Spinal cord (tissue), 10 donors: Measurements from ENCODE around the gene NMRK2. TPM values are rescaled to one million over a fixed set of nuclear protein-coding genes. Genes with fewer than 3 reads are reported as not detected.

Source experiments
- DNase-seq, 6 donors: peaks; one replicate each; pipeline versions ENCODE4 v3.0.0 to v3.0.0-alpha.2; 2013 to 2015; ENCODE audit warnings: low spot score in 6 of 6, low read depth in 4 of 6
- H3K27ac ChIP-seq: one replicate; pipeline ENCODE4 v1.5.1; 2013; ENCODE audit warnings: low read depth, low read length, control low read depth
- H3K27me3 ChIP-seq: one replicate; pipeline ENCODE4 v1.6.1; 2013; ENCODE audit warnings: low read length; ENCODE audit not compliant: control insufficient read depth, insufficient read depth
- H3K36me3 ChIP-seq: one replicate; pipeline ENCODE4 v1.6.1; 2013; ENCODE audit warnings: low read length; ENCODE audit not compliant: control insufficient read depth, insufficient read depth
- H3K4me1 ChIP-seq: one replicate; pipeline ENCODE4 v1.6.1; 2013; ENCODE audit warnings: low read length; ENCODE audit not compliant: control insufficient read depth, insufficient read depth
- H3K4me3 ChIP-seq: one replicate; pipeline ENCODE4 v1.5.1; 2013; ENCODE audit warnings: low read depth, low read length, control low read depth
- H3K9me3 ChIP-seq: one replicate; pipeline ENCODE4 v1.6.1; 2013; ENCODE audit warnings: low read length; ENCODE audit not compliant: control insufficient read depth, insufficient read depth
- WGBS: methylation state at CpG from one replicate; pipeline ENCODE4 v1.1.5; 2013; ENCODE audit warnings: missing lambda C conversion rate; ENCODE audit not compliant: insufficient coverage; 5-methylcytosine and 5-hydroxymethylcytosine counted together
- polyA plus RNA-seq, 2 donors: library from polyadenylated mRNA; unstranded; fragments of 120-200 nt; gene quantifications; one replicate each; pipeline ENCODE4 v1.2.1, GENCODE V29; 2013; ENCODE audit not compliant: insufficient read length in 2 of 2
- small RNA-seq: library from RNA; depleted of rRNA; stranded (forward); fragments of <200 nt; gene quantifications from one replicate; pipeline ENCODE3, GENCODE V24; 2014; ENCODE audit warnings: low replicate concordance
- total RNA-seq, 2 donors: library from RNA; depleted of rRNA in 1 of 2; stranded (reverse); fragments of 120-200 nt in 1 of 2; fragments of >200 nt in 1 of 2; gene quantifications; one replicate each; pipeline versions ENCODE4 v1.2.3 to v1.2.4, GENCODE V29; 2013 to 2014
- donor health status: healthy.

NMRK2 gene
- total and polyA plus RNA-seq, 4 donors = 0.28 to 0.74 TPM; not detected in 2

DNA sequence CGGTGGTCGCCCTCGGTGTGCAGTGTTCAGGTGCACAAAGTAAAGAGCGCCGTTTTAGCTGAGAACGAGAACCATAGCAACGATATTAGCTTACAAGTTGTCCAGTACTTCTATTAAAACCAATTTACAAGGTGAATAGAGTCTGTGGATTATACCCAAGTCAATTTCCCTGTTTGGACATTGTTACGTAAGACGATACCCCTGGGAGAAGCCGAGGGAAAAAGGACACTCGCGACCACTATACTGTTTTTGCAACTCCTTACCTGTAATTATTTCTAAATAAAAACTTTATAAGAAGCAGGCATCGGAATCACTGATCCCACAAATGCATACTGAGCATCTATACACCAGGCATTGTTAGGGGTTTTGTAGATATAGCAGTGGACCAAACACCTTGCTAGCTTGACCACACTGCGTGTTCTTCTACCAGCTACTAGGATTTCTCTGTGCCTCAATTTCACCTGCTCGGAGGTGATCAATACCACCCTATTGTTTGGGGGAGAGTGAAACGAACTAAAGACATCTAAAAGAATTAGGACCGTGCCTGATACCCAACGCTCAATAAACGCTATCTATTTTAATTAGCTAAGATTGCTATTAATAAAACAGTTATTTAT lies 52.9 kb downstream of the NMRK2 start:
- Histone ChIP-seq H3K36me3 (peaks cover 37% of the 10 kb centered on the region), H3K4me3 (peak overlapping the region; percentile 89), H3K4me1 (peaks cover 53% of the 10 kb centered on the region), H3K27me3 (peaks cover 13% of the 10 kb centered on the region), H3K9me3 (no peaks in the 10 kb centered on the region), H3K27ac (peak overlapping the region; percentile 3)
- 0% methylated on average over 3 of the region's 19 CpGs for WGBS
- DNase-seq = no peak

DNA sequence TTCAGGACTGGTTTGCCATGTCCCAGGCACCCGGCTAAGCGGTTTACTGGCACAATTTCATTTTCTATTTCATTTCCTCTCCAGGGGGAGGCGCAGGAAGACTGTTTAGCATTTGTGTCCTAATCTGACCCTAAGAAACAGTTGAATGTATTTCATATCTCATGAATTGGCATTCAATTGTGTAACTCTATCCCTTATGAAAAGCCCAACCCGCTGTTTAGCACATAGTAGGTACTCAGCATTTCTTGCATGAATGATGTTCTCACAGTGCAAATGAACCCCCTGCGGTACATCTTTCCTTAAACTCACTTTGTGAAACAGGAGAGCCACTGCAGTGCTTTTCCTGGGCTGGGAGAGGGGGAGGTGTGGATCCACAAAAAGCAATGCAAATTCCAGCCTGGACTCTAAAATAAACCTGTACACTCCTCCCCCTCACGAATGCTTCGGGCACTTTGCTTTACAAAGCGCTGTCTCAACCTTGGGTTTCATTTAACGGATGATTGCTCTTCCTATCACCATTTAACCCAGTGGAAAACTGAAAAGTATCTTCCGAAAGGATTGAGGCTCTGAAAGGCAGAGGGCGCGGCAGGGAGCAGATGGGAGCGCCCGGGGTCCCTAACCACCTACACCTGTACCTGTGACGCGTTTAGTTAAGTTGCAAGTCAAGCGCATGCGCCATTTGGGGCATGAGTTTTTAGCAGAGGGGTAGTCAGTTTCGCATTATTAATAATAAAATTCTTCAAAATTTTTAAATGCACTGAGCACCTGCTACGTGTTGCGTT lies 53.6 kb downstream of the NMRK2 start:
- WGBS = under 1% methylated on average over 14 of the region's 21 CpGs
- peaks cover 30% of the 10 kb centered on the region for H3K36me3 ChIP-seq
- DNase-seq = peak in 4 of 6 donors; percentile 50 to 93 (median 74)
- peaks cover 13% of the 10 kb centered on the region for H3K27me3 ChIP-seq
- no peak overlapping the region for H3K4me3 ChIP-seq
- H3K9me3 ChIP-seq = no peaks in the 10 kb centered on the region
- no peak overlapping the region for H3K27ac ChIP-seq
- peaks cover 50% of the 10 kb centered on the region for H3K4me1 ChIP-seq

DNA sequence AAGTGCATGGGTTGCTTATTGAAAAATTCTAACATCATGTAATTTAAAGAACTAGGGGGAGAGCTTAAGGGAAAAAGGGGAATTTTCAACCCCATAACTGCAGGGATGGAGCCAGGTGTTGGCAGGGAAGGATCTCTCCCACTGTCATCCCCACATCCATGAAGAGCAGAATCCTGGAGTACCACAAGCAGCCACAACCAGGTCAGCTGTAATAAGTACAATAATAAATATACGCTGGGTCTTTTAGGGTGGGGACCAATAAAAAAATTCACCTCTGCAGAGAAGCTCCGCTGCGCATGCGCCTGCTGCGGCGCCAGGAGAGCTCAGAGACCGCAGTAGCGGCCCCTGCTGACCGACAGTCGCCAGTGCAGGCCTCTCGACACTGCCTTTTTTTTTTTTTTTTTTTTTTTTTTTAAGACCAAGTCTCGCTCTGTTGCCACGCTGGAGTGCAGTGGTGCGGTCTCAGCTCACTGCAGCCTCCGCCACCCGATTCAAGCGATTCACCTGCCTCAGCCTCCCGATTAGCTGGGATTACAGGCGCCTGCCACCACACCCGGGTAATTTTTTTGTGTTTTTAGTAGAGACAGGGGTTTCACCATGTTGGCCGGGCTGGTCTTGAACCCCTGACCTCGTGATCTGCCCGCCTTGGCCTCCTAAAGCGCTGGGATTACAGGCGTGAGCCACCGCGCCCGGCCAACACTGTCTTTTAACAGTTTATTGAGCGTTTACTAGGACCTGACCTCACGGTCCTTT lies 54.9 kb downstream of the NMRK2 start:
- Histone ChIP-seq H3K27ac (no peak overlapping the region), H3K36me3 (peaks cover 16% of the 10 kb centered on the region), H3K9me3 (no peaks in the 10 kb centered on the region), H3K27me3 (peaks cover 13% of the 10 kb centered on the region), H3K4me1 (peaks cover 46% of the 10 kb centered on the region), H3K4me3 (peak overlapping the region; percentile 2)
- DNase-seq = peak in 5 of 6 donors; percentile 60 to 97 (median 82)
- 11% methylated on average over 23 of the region's 30 CpGs for WGBS

DNA sequence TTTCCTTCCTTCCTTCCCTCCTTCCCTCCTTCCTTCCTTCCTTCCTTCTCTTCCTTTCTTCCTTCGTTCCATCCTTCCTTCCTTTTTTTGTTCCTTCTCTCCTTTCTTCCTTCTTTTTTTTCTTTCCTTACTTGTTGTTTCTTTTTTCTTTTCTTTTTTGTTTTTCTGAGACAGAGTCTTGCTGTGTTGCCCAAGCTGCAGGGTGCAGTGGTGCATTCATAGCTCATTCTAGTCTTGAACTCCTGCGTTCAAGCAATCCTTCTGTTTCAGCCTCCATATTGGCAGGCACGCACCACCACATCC lies 57.9 kb downstream of the NMRK2 start:
- H3K36me3 ChIP-seq = no peaks in the 10 kb centered on the region
- H3K4me3 ChIP-seq = no peak overlapping the region
- H3K4me1 ChIP-seq = peaks cover 26% of the 10 kb centered on the region
- H3K9me3 ChIP-seq = no peaks in the 10 kb centered on the region
- DNase-seq = no peak
- peaks cover 13% of the 10 kb centered on the region for H3K27me3 ChIP-seq
- no peak overlapping the region for H3K27ac ChIP-seq
- WGBS = 88% methylated on average over 1 of the region's 3 CpGs

Small RNAs within 50 kb of the gene (small RNA-seq; reads per million reads assigned to genes)
- gene RN7SL202P = 0.06 reads per million
- gene SNORD37 = 9.0 reads per million, percentile 96 among the genes with 10 or more reads in this experiment

Other genes with a start within 250 kb of the NMRK2 start
- 10 to 100 TPM; 25.4 to 34.5 TPM for gene PIP5K1C, start 232.6 kb upstream of the NMRK2 start, total RNA-seq
- gene PIP5K1C, start 232.6 kb upstream of the NMRK2 start, polyA plus RNA-seq = 10 to 100 TPM; 77.5 to 91.1 TPM
- gene TJP3, start 224.7 kb upstream of the NMRK2 start, total RNA-seq = 1 to 10 TPM in 1 of 2 donors, under 1 TPM in 1; 0.30 to 5.0 TPM
- 1 to 10 TPM in 1 of 2 donors, under 1 TPM in 1; 1.00 to 2.5 TPM for gene TJP3, start 224.7 kb upstream of the NMRK2 start, polyA plus RNA-seq
- gene APBA3, start 171.4 kb upstream of the NMRK2 start, total RNA-seq = 10 to 100 TPM; 16.6 to 19.9 TPM
- gene APBA3, start 171.4 kb upstream of the NMRK2 start, polyA plus RNA-seq = 10 to 100 TPM; 20.4 to 27.3 TPM
- 10 to 100 TPM; 33.2 to 77.8 TPM for gene MRPL54, start 170.4 kb upstream of the NMRK2 start, total RNA-seq
- 10 to 100 TPM; 43.1 TPM for gene MRPL54, start 170.4 kb upstream of the NMRK2 start, polyA plus RNA-seq
- not detected for gene RAX2, start 160.8 kb upstream of the NMRK2 start, total RNA-seq
- under 1 TPM in 1 of 2 donors, not detected in 1; 0.09 TPM for gene RAX2, start 160.8 kb upstream of the NMRK2 start, polyA plus RNA-seq
- 10 to 100 TPM; 11.5 to 22.8 TPM for gene MATK, start 146.7 kb upstream of the NMRK2 start, total RNA-seq
- gene MATK, start 146.7 kb upstream of the NMRK2 start, polyA plus RNA-seq = 10 to 100 TPM; 61.0 to 62.5 TPM
- 1 to 10 TPM; 7.7 to 9.0 TPM for gene ZFR2, start 64.0 kb upstream of the NMRK2 start, total RNA-seq
- 10 to 100 TPM; 27.9 to 37.6 TPM for gene ZFR2, start 64.0 kb upstream of the NMRK2 start, polyA plus RNA-seq
- 10 to 100 TPM; 38.1 to 48.9 TPM for gene ATCAY, start 52.4 kb upstream of the NMRK2 start, total RNA-seq
- 100 to 1,000 TPM; 134 to 158 TPM for gene ATCAY, start 52.4 kb upstream of the NMRK2 start, polyA plus RNA-seq
- 10 to 100 TPM; 40.1 to 52.1 TPM for gene DAPK3, start 38.0 kb downstream of the NMRK2 start, total RNA-seq
- gene DAPK3, start 38.0 kb downstream of the NMRK2 start, polyA plus RNA-seq = 10 to 100 TPM; 67.2 to 79.6 TPM
- gene EEF2, start 52.4 kb downstream of the NMRK2 start, total RNA-seq = 1,000 to 10,000 TPM; 1,335 to 1,977 TPM
- 1,000 to 10,000 TPM; 1,625 to 1,669 TPM for gene EEF2, start 52.4 kb downstream of the NMRK2 start, polyA plus RNA-seq
- 10 to 100 TPM; 24.8 to 26.3 TPM for gene PIAS4, start 74.7 kb downstream of the NMRK2 start, total RNA-seq
- 10 to 100 TPM; 33.2 to 37.7 TPM for gene PIAS4, start 74.7 kb downstream of the NMRK2 start, polyA plus RNA-seq
- 1 to 10 TPM; 6.6 to 6.9 TPM for gene ZBTB7A, start 133.8 kb downstream of the NMRK2 start, total RNA-seq
- gene ZBTB7A, start 133.8 kb downstream of the NMRK2 start, polyA plus RNA-seq = 10 to 100 TPM; 12.7 to 14.6 TPM
- gene MAP2K2, start 191.1 kb downstream of the NMRK2 start, total RNA-seq = 100 to 1,000 TPM in 1 of 2 donors, 10 to 100 TPM in 1; 72.6 to 121 TPM
- gene MAP2K2, start 191.1 kb downstream of the NMRK2 start, polyA plus RNA-seq = 100 to 1,000 TPM; 183 to 188 TPM
- not detected for gene CREB3L3, start 220.6 kb downstream of the NMRK2 start, total RNA-seq
- gene CREB3L3, start 220.6 kb downstream of the NMRK2 start, polyA plus RNA-seq = under 1 TPM; 0.44 to 0.48 TPM
- 1 to 10 TPM; 8.1 to 9.1 TPM for gene SIRT6, start 249.5 kb downstream of the NMRK2 start, total RNA-seq
- gene SIRT6, start 249.5 kb downstream of the NMRK2 start, polyA plus RNA-seq = 10 to 100 TPM; 39.8 to 45.4 TPM
- gene ANKRD24, start 249.6 kb downstream of the NMRK2 start, total RNA-seq = 1 to 10 TPM; 2.8 to 3.1 TPM
- 10 to 100 TPM; 10.4 to 13.7 TPM for gene ANKRD24, start 249.6 kb downstream of the NMRK2 start, polyA plus RNA-seq